ENCODE results near the gene BAAT.
"Not testable (repeated sequence)": the region's sequence is repeated elsewhere in the genome, so short reads cannot be mapped to it uniquely, and the experiment has no call there.

BAAT gene

GRCh38 chr9:101365181-101365580 lies 19.6 kb downstream of the BAAT start:
- in situ Hi-C loops (cut with MboI; ENCODE audit: low sequenced_read_pairs) = no loop called here

DNA sequence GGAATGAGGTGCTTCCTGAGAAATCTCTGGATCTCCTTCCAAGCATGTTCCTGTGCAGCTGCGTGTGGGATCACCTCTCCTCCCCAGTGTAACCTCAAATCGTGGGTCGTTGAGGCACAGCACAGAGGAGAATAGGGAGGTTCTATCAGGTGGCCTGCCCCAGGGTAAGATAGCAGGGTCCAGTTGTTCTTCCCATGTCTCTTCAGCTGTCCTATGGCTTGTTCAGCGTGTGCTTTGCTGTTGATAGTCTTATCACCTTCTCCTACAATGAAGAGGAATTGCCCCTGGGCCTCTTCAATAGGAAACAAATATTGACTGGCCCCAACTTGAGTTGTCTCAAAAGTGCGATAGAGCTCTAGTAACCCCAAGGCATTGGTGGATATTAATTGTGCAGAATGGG lies 22.4 kb downstream of the BAAT start:
- in situ Hi-C loops (cut with MboI; ENCODE audit: low sequenced_read_pairs) = no loop called here

DNA sequence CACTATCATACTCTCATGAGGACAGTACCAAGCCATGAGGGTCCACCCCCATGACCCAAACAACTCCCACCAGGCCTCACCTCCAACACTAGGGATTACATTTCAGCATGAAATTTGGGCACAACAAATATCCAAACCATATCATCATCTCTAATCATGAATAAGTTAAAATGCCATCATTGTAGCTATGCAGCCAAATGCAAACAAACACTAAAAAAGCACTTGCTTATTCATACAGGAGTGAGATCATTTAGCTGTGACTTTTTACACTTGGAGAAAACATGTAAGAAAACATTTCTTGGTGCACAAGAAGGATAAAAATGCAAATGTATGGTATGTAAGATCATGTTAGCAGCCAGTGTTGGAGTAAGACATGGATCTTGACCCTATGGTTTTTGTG lies 24.2 kb downstream of the BAAT start:
- in situ Hi-C loops (cut with MboI; ENCODE audit: low sequenced_read_pairs) = no loop called here

- in situ Hi-C loops (cut with MboI; ENCODE audit: low sequenced_read_pairs) = no loop called here
Observed at GRCh38 chr9:101359679-101360078, 25.1 kb downstream of the BAAT start.

GRCh38 chr9:101356619-101357018 lies 28.2 kb downstream of the BAAT start:
- in situ Hi-C loops (cut with MboI; ENCODE audit: low sequenced_read_pairs) = no loop called here

GRCh38 chr9:101354765-101355708 lies 29.8 kb downstream of the BAAT start:
- in situ Hi-C loops (cut with MboI; ENCODE audit: low sequenced_read_pairs) = no loop called here

DNA sequence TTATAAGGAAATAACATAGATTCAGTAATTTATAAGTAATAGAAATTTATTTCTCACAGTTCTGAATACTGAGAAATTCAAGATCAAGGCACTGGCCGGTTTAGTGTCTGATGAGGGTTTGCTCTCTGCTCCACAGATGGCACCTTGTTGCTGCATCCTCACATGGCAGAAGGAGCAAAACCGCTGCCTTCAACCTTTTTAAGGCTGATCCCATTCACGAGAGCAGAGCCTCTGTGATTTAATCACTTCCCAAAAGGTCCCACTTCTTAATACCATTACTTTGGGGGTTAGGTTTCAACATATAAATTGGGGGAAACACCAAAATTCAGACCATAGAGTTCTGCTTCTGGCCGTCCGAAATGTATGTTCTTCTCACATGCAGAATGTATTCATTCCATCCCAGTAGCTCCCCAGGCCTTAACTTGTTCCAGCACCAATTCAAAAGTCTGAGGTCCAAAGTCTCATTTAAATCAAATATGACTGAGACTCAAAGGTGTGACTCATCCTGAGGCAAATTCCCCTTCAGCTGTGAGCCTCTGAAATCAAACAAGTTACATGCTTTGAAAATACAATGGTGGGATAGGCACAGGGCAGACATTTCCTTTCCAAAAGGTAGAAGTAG lies 30.6 kb downstream of the BAAT start:
- in situ Hi-C loops (cut with MboI; ENCODE audit: low sequenced_read_pairs) = no loop called here

DNA sequence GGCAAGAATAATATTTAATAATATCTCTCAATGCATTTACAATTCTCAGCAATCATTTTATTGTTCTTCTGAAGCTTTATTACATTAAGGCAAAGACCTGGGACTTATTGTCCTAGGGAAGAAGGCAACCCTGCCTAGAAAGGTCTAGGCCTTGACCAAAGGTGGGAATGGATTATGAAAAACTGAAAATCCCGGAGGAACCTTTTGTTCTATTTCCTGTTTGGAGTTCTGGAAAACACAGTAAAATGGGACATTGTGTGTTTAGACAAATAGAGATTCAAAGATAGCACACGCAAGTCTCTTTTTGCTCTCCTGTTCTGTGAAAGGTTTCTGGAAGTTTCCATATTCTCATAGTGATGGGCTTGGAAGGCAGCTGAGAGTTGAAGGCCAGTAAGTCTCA lies 31.1 kb downstream of the BAAT start:
- in situ Hi-C loops (cut with MboI; ENCODE audit: low sequenced_read_pairs) = no loop called here

GRCh38 chr9:101352892-101353463 lies 31.8 kb downstream of the BAAT start:
- in situ Hi-C loops (cut with MboI; ENCODE audit: low sequenced_read_pairs) = no loop called here

GRCh38 chr9:101350285-101350684 lies 34.5 kb downstream of the BAAT start:
- in situ Hi-C loops (cut with MboI; ENCODE audit: low sequenced_read_pairs) = no loop called here

GRCh38 chr9:101342595-101342994 lies 42.2 kb downstream of the BAAT start:
- in situ Hi-C loops (cut with MboI; ENCODE audit: low sequenced_read_pairs) = no loop called here

- in situ Hi-C loops (cut with MboI; ENCODE audit: low sequenced_read_pairs) = no loop called here
Observed at GRCh38 chr9:101341958-101342357, 42.8 kb downstream of the BAAT start.

GRCh38 chr9:101337237-101337636 lies 47.6 kb downstream of the BAAT start:
- in situ Hi-C loops (cut with MboI; ENCODE audit: low sequenced_read_pairs) = no loop called here

- in situ Hi-C loops (cut with MboI; ENCODE audit: low sequenced_read_pairs) = no loop called here
Observed at GRCh38 chr9:101336091-101336490, 48.7 kb downstream of the BAAT start.

- in situ Hi-C loops (cut with MboI; ENCODE audit: low sequenced_read_pairs) = no loop called here
Observed at GRCh38 chr9:101333926-101334702, 50.7 kb downstream of the BAAT start.

GRCh38 chr9:101333490-101333889 lies 51.3 kb downstream of the BAAT start:
- in situ Hi-C loops (cut with MboI; ENCODE audit: low sequenced_read_pairs) = no loop called here

DNA sequence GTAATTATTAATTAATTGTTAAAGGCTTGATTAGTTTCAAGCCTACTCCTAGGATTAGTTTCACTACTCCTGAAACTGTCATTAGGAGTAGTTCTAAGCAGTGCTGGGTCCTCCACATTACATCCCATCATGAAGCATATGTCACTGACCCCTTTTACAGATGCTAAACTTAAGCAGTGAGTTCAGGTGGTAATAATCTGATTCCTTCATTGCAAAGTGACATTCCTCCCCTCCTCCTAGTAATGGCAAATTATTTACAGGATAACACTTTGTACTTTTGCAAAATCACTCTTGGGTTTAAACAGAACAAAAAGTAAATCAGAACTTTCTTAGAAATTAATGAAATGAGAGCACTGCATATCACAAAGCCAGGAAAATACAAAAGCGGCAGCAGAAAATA lies 52.4 kb downstream of the BAAT start:
- in situ Hi-C loops (cut with MboI; ENCODE audit: low sequenced_read_pairs) = no loop called here

DNA sequence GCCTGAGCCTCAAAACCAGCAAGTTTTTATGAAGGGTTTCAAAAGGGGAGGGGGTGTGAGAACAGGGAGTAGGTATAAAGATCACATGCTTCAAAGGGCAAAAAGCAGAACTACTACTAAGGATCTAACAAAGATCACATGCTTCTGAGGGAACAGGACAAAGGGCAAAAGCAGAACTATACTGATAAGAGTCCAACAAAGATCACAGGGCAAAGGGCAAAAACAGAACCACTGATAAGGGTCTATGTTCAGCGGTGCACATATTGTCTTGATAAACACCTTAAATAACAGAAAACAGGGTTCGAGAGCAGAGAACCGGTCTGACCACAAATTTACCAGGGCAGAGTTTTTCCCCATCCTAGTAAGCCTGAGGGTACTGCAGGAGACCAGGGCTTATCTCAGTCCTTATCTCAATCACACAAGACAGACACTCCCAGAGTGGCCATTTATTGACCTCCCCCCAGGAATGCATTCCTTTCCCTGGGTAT lies 57.3 kb downstream of the BAAT start:
- in situ Hi-C loops (cut with MboI; ENCODE audit: low sequenced_read_pairs) = not testable (repeated sequence)

GRCh38 chr9:101326501-101326900 lies 58.3 kb downstream of the BAAT start:
- in situ Hi-C loops (cut with MboI; ENCODE audit: low sequenced_read_pairs) = no loop called here

GRCh38 chr9:101326035-101326434 lies 58.8 kb downstream of the BAAT start:
- in situ Hi-C loops (cut with MboI; ENCODE audit: low sequenced_read_pairs) = no loop called here

DNA sequence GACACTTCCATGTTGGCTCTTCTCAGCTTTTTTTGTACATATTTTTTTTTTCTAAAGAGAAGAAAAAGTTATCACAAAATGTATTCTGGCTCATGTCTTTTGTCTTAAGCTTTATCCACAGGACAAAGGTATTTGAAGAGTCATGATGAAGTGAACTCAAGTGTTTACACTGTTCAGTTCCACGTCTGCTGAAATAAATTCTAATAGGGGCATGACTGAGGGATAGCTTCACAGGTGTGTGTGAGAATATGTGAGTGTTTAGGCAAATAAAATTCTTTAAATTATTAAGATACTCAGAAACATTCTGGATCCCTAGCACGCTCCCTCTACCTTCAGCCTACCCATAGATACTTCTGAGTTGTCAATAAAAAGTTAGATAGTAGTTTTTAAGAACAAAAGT lies 59.8 kb downstream of the BAAT start:
- in situ Hi-C loops (cut with MboI; ENCODE audit: low sequenced_read_pairs) = no loop called here

Data from HL-60/S4 (cell line).